Breast epithelium (tissue), 3 donors: ENCODE data around the gene FAM81A.

ENCODE experiments used
- CTCF ChIP-seq, 3 donors: fragments of 450-650 bp; IDR thresholded peaks; one replicate each; pipeline ENCODE4 v1.5.1; 2016 to 2017; ENCODE audit warnings: antibody characterized with exemption in 3 of 3, mild to moderate bottlenecking in 3 of 3, moderate library complexity in 3 of 3
- POLR2A ChIP-seq: fragments of 450-650 bp; IDR thresholded peaks from one replicate; pipeline ENCODE4 v1.6.1; 2016; ENCODE audit warnings: antibody characterized with exemption, mild to moderate bottlenecking, moderate library complexity
- POLR2AphosphoS5 ChIP-seq, 3 donors: sonication (generic); formaldehyde crosslinking; IDR thresholded peaks; one replicate each; pipeline ENCODE4 v1.6.1; 2017; ENCODE audit warnings: antibody characterized with exemption in 3 of 3

DNA sequence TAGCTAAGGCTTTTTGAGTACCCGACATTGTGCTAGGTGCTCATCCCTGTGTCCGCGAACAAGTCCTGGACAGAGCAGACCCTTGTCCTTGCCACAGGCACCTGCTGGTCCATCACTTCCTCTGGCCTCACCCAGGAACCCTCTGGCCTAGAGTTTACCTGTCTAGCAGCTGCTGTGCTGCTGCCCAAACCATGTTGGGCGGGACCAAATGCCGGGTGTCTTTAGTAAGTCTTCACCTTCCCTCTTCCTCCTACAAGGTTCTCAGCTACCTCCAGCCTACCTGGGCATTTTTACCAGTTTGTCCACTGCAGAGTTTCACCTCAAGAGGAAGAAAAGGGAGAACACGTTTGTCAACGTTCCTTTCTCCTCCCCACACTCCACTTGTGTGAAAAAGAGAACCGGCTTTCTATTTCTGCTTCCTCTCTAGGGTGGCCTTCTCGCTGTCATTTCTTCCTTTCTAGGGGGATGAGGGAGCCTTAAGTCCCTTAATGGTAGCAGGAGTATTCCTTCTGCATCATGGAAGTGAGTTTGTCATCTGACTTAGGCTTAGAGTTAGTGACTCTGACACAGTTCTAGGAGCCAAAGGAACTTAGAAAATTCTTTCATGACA is 93.2 kb downstream of the FAM81A start:
- no peak for TF ChIP-seq CTCF (IDR thresholded peaks at IDR 0.05)
- no peak for TF ChIP-seq POLR2AphosphoS5 (IDR thresholded peaks at IDR 0.05)
- TF ChIP-seq POLR2A = no peak
